Trophoblast cell (in vitro differentiated cells and primary cell): ENCODE results near the gene MAP3K10.

ENCODE experiments used
- DNase-seq, 2 donors: peaks; one replicate each; pipeline ENCODE4 v3.0.0-alpha.2; 2016
- H2AFZ ChIP-seq: 2 replicates; pipeline ENCODE4 v1.6.1; 2013; ENCODE audit warnings: low read length, moderate library complexity, mild to moderate bottlenecking; ENCODE audit not compliant: insufficient read depth, poor library complexity
- H2AK5ac ChIP-seq: 2 replicates; pipeline ENCODE4 v1.6.1; 2013; ENCODE audit warnings: mild to moderate bottlenecking, low read length
- H2BK120ac ChIP-seq: 2 replicates; pipeline ENCODE4 v1.6.1; 2013; ENCODE audit warnings: low read length, mild to moderate bottlenecking, moderate library complexity; ENCODE audit not compliant: insufficient read depth, poor library complexity
- H2BK12ac ChIP-seq: 2 replicates; pipeline ENCODE4 v1.6.1; 2013; ENCODE audit warnings: mild to moderate bottlenecking, low read length, moderate library complexity
- H2BK5ac ChIP-seq: 2 replicates; pipeline ENCODE4 v1.6.1; 2013; ENCODE audit warnings: low read length, low read depth, moderate library complexity, mild to moderate bottlenecking; ENCODE audit not compliant: poor library complexity
- H3K14ac ChIP-seq: 2 replicates; pipeline ENCODE4 v1.6.1; 2013; ENCODE audit warnings: mild to moderate bottlenecking, low read length
- H3K18ac ChIP-seq: 2 replicates; pipeline ENCODE4 v1.6.1; 2013; ENCODE audit warnings: mild to moderate bottlenecking, low read length
- H3K23ac ChIP-seq: 2 replicates; pipeline ENCODE4 v1.6.1; 2013; ENCODE audit warnings: low read length
- H3K27ac ChIP-seq: 2 replicates; pipeline ENCODE4 v1.5.1; 2013; ENCODE audit warnings: low read depth, mild to moderate bottlenecking, inconsistent platforms, low read length, moderate library complexity
- H3K27me3 ChIP-seq: 2 replicates; pipeline ENCODE4 v1.6.1; 2013; ENCODE audit warnings: inconsistent platforms, mild to moderate bottlenecking, low read length, moderate library complexity; ENCODE audit not compliant: insufficient read depth
- H3K36me3 ChIP-seq, 2 experiments: 1 replicate in 1 of 2; 2 replicates in 1 of 2; pipeline ENCODE4 v1.6.1; 2013; ENCODE audit warnings: low read length in 2 of 2, mild to moderate bottlenecking in 2 of 2, moderate library complexity in 1 of 2; ENCODE audit not compliant: insufficient read depth in 2 of 2, control insufficient read depth in 1 of 2
- H3K4ac ChIP-seq: 2 replicates; pipeline ENCODE4 v1.6.1; 2013; ENCODE audit warnings: low read depth, mild to moderate bottlenecking, low read length, moderate library complexity
- H3K4me1 ChIP-seq, 2 experiments: 1 replicate in 1 of 2; 2 replicates in 1 of 2; pipeline ENCODE4 v1.6.1; 2013; ENCODE audit warnings: low read length in 2 of 2, mild to moderate bottlenecking in 2 of 2, moderate library complexity in 1 of 2; ENCODE audit not compliant: insufficient read depth in 2 of 2, control insufficient read depth in 1 of 2
- H3K4me2 ChIP-seq: 2 replicates; pipeline ENCODE4 v1.6.1; 2013; ENCODE audit warnings: inconsistent platforms, mild to moderate bottlenecking, low read length, moderate library complexity
- H3K4me3 ChIP-seq: 2 replicates; pipeline ENCODE4 v1.5.1; 2013; ENCODE audit warnings: mild to moderate bottlenecking, low read depth, low read length, inconsistent platforms
- H3K79me1 ChIP-seq: one replicate; pipeline ENCODE4 v1.6.1; 2013; ENCODE audit warnings: low read length
- H3K79me2 ChIP-seq: 2 replicates; pipeline ENCODE4 v1.6.1; 2013; ENCODE audit warnings: low read length, mild to moderate bottlenecking; ENCODE audit not compliant: control insufficient read depth, insufficient read depth, poor library complexity
- H3K9ac ChIP-seq: 2 replicates; pipeline ENCODE4 v1.6.1; 2013; ENCODE audit warnings: mild to moderate bottlenecking, low read length
- H3K9me3 ChIP-seq: 2 replicates; pipeline ENCODE4 v1.6.1; 2013; ENCODE audit warnings: low read depth, mild to moderate bottlenecking, control low read depth, inconsistent platforms, low read length; ENCODE audit not compliant: insufficient read depth
- H4K12ac ChIP-seq: 2 replicates; pipeline ENCODE4 v1.6.1; 2013; ENCODE audit warnings: low read depth, mild to moderate bottlenecking, low read length, moderate library complexity
- H4K8ac ChIP-seq: 2 replicates; pipeline ENCODE4 v1.6.1; 2013; ENCODE audit warnings: low read depth, mild to moderate bottlenecking, low read length, moderate library complexity
- H4K91ac ChIP-seq: one replicate; pipeline ENCODE4 v1.6.1; 2013; ENCODE audit warnings: low read depth, mild to moderate bottlenecking, low read length, moderate library complexity
- WGBS: extraction: QIAGEN DNeasy Blood & Tissue Kit; methylation state at CpG from one replicate; pipeline ENCODE4 v1.1.7; 2013; ENCODE audit warnings: missing lambda C conversion rate; ENCODE audit not compliant: insufficient read length, insufficient coverage; ENCODE audit errors: extremely low coverage; 5-methylcytosine and 5-hydroxymethylcytosine counted together

Gene MAP3K10

DNA sequence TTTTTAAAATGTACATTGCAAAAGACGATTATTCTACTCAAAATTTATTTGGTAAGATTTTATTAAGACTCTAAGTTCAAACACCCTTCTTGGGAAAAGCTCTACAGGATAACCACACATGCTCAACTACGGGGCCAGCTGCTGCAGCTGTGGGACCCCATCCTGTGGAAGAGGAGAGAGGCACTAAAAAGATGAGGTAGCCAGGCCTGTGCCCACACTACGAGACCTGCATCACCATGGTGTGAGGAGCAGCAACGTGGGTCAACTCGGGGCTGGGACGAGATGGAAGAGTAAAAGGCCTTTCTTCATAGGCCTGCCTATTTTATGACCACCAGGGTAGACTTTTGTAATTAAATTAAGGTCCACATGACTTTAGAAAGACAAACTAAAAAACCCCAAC lies 39.8 kb downstream of the MAP3K10 start:
- WGBS: no CpG with 5 or more reads among the region's 6 CpGs
- peaks cover 4% of the 10 kb centered on the region for H3K79me1 ChIP-seq

DNA sequence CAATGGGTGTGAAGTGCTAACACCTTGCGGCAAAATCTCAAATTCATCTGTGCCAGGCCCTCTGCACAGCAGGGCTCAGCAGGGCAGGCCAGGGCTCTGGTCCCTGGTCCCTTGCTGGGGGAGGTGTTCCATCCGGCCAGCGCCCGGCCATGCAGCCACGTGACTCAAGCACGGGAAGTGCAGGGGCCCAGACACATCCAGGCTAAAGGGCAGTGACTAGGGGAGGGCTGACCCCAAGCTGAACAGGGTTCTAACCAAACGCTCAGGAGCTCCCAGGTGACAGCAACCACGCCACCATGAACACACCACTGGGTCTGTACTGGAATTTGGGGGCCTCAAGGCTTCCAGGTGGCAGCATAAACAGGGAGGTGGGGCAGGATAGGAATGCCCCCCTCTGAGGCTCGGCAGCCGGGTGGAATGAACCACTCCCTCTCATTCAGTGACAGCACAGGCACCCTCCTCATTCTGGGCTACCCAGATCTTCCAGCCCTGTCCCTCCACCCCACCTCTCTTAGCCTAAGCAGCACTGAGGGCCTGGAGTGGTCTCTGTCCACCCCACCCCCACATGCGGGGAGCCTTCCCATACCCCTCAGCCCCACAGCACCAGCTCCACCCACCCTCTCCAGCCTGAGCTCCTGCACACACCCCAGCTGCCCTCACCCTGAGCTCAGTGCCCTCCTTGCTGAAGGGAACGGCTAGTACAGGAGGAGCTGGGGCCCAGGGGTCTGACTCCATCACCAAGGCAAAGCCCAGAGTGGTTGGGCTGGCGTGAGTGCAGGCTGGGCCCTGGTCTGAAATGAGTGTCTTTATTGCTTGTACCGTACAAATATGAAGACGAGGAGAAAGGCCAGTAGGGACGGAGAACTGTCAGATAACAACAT lies 40.6 kb downstream of the MAP3K10 start:
- H3K4me2 ChIP-seq: peak overlapping the region; percentile 15
- peak overlapping the region; percentile 8 for H4K91ac ChIP-seq
- no CpG with 5 or more reads among the region's 16 CpGs for WGBS
- H3K9ac ChIP-seq: no peak overlapping the region
- peak overlapping the region; percentile 31 for H3K4me3 ChIP-seq
- no peak overlapping the region for H3K14ac ChIP-seq
- DNase-seq: peak in 1 of 2 donors; percentile 22
- peak overlapping the region; percentile 18 for H2BK120ac ChIP-seq
- H4K8ac ChIP-seq: no peak overlapping the region
- H4K12ac ChIP-seq: no peak overlapping the region
- no peak overlapping the region for H2BK5ac ChIP-seq
- H3K23ac ChIP-seq: no peak overlapping the region
- no peak overlapping the region for H2BK12ac ChIP-seq
- no peak overlapping the region for H3K4ac ChIP-seq
- no peak overlapping the region for H2AFZ ChIP-seq
- no peak overlapping the region for H3K27ac ChIP-seq
- peaks cover 2% of the 10 kb centered on the region for H3K9me3 ChIP-seq
- peak overlapping the region; percentile 3 for H3K18ac ChIP-seq
- H3K36me3 ChIP-seq: peaks cover 38 to 40% of the 10 kb centered on the region in 2 experiments
- peaks cover 4% of the 10 kb centered on the region for H3K79me1 ChIP-seq
- no peak overlapping the region for H2AK5ac ChIP-seq
- no peaks in the 10 kb centered on the region for H3K27me3 ChIP-seq
- H3K79me2 ChIP-seq: no peaks in the 10 kb centered on the region
- H3K4me1 ChIP-seq: peaks cover 8 to 15% of the 10 kb centered on the region in 2 experiments

More for the DNA sequence above, 39.8 kb downstream of the MAP3K10 start:
- H3K14ac ChIP-seq: no peak overlapping the region
- peaks cover 8 to 15% of the 10 kb centered on the region in 2 experiments for H3K4me1 ChIP-seq
- no peak overlapping the region for H4K8ac ChIP-seq
- DNase-seq: no peak
- no peak overlapping the region for H3K27ac ChIP-seq
- H4K12ac ChIP-seq: no peak overlapping the region
- peaks cover 2% of the 10 kb centered on the region for H3K9me3 ChIP-seq
- H3K27me3 ChIP-seq: no peaks in the 10 kb centered on the region
- H3K4me2 ChIP-seq: no peak overlapping the region
- no peaks in the 10 kb centered on the region for H3K79me2 ChIP-seq
- H3K36me3 ChIP-seq: peaks cover 33 to 34% of the 10 kb centered on the region in 2 experiments
- no peak overlapping the region for H2AFZ ChIP-seq
- H3K18ac ChIP-seq: no peak overlapping the region
- no peak overlapping the region for H3K9ac ChIP-seq
- H3K4me3 ChIP-seq: no peak overlapping the region
- peak overlapping the region; percentile 18 for H2BK12ac ChIP-seq
- H2BK5ac ChIP-seq: no peak overlapping the region
- H2AK5ac ChIP-seq: no peak overlapping the region
- H3K23ac ChIP-seq: no peak overlapping the region
- no peak overlapping the region for H4K91ac ChIP-seq
- H2BK120ac ChIP-seq: no peak overlapping the region
- H3K4ac ChIP-seq: no peak overlapping the region

DNA sequence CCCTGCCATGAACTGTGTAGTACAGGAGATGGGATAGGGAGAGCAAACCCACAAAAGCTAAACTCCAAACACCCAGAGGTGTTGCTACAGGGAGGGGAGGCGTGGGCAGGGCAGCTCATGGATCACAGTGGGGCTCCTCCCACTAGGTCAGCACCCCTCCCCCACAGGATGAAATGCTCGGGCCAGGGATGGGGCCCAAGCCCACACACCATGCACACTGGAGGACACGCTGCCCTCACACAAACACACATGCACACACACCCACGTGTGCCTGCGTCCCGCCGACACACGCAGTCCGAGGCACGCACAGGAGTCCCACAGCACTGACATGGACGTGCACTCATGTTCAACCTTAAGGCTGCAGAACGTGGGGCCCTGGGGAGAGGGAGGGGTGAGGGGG lies 41.3 kb downstream of the MAP3K10 start:
- peaks cover 2% of the 10 kb centered on the region for H3K9me3 ChIP-seq
- H2BK120ac ChIP-seq: no peak overlapping the region
- H3K23ac ChIP-seq: no peak overlapping the region
- H2BK5ac ChIP-seq: no peak overlapping the region
- no peak overlapping the region for H3K4ac ChIP-seq
- H4K91ac ChIP-seq: no peak overlapping the region
- H3K36me3 ChIP-seq: peaks cover 42 to 45% of the 10 kb centered on the region in 2 experiments
- H3K4me2 ChIP-seq: no peak overlapping the region
- H4K8ac ChIP-seq: no peak overlapping the region
- no peak overlapping the region for H2BK12ac ChIP-seq
- H3K4me3 ChIP-seq: no peak overlapping the region
- H3K27me3 ChIP-seq: no peaks in the 10 kb centered on the region
- no peak overlapping the region for H3K18ac ChIP-seq
- H3K9ac ChIP-seq: no peak overlapping the region
- no peak overlapping the region for H3K14ac ChIP-seq
- H3K27ac ChIP-seq: no peak overlapping the region
- no CpG with 5 or more reads among the region's 12 CpGs for WGBS
- H2AK5ac ChIP-seq: no peak overlapping the region
- DNase-seq: no peak
- H3K79me2 ChIP-seq: no peaks in the 10 kb centered on the region
- H4K12ac ChIP-seq: no peak overlapping the region
- H3K4me1 ChIP-seq: peaks cover 8 to 15% of the 10 kb centered on the region in 2 experiments
- H2AFZ ChIP-seq: no peak overlapping the region
- H3K79me1 ChIP-seq: peaks cover 4% of the 10 kb centered on the region

DNA sequence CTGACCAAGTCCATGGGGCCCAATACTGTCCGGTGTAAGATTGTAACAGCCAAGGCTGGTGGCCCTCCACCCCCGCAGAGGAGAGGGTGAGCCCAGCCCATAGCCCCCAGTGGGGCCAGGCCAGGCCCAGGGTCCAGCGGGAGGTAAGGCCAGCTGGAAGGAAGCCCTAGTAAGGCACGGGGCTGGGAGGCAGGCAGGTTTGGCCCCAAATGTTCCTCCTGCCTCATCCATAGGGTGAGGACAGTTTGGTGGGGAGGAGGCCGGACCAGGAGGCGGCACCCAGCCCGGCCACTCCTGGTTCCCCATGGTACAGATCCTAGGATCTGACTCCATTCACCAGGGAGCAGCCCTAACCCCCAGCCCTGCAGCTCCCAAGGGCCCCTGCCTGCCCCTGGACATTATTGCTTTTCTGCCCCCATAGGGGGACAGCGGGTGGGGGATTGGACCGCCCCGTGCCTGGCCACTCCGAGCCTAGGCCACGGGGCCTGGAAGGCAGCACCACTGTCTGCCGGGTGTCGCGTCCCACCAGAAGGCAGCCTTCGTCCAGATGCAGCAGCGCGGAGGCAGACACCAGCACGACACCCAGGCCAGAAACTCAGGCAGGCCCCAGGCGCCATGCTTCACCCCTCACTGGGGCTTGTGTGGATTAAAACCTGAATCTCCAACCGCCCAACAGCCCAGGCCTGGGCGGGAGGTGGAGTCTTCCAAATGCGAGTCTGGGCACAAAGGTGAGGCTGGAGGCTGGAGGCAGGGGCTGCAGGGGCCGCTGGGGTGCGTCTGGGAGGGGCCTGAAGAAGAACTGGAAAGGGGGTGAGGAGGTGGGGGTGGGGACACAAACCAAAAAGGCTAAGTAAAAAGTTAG lies 42.0 kb downstream of the MAP3K10 start:
- Histone ChIP-seq H2AK5ac (no peak overlapping the region), H3K4me3 (no peak overlapping the region), H3K79me1 (peaks cover 4% of the 10 kb centered on the region), H3K23ac (no peak overlapping the region), H2BK5ac (no peak overlapping the region), H3K27me3 (no peaks in the 10 kb centered on the region), H3K27ac (no peak overlapping the region), H3K36me3 (peaks cover 49 to 52% of the 10 kb centered on the region in 2 experiments), H3K4me1 (peaks cover 8 to 15% of the 10 kb centered on the region in 2 experiments), H2AFZ (no peak overlapping the region), H3K9ac (no peak overlapping the region), H4K91ac (no peak overlapping the region), H3K4me2 (no peak overlapping the region), H2BK120ac (no peak overlapping the region), H4K8ac (no peak overlapping the region), H3K4ac (no peak overlapping the region), H2BK12ac (no peak overlapping the region), H3K14ac (no peak overlapping the region), H3K9me3 (peaks cover 2% of the 10 kb centered on the region), H3K18ac (no peak overlapping the region), H4K12ac (no peak overlapping the region), H3K79me2 (no peaks in the 10 kb centered on the region)
- no peak for DNase-seq
- no CpG with 5 or more reads among the region's 25 CpGs for WGBS
